HL-60 (cell line): ENCODE measurements around the gene ANKRD44.

Experiments used
- DNase-seq, 2 experiments: peaks; one replicate each; pipeline ENCODE4 v3.0.0-alpha.2; 2010 to 2020; ENCODE audit warnings: low read depth in 1 of 2, low spot score in 1 of 2
- H3K27ac ChIP-seq: fragments of 250-450 bp; sonication (Bioruptor Pico); replicated peaks from 2 replicates; pipeline ENCODE4 v1.5.1; 2020; ENCODE audit warnings: mild to moderate bottlenecking, moderate library complexity
- H3K27me3 ChIP-seq: fragments of 250-450 bp; sonication (Bioruptor Pico); 2 replicates; pipeline ENCODE4 v1.5.1; 2021; ENCODE audit warnings: mild to moderate bottlenecking, moderate library complexity; ENCODE audit not compliant: insufficient read depth, poor library complexity, severe bottlenecking
- H3K4me3 ChIP-seq: replicated peaks from 2 replicates; pipeline ENCODE4 v1.5.1; 2011; ENCODE audit warnings: mild to moderate bottlenecking, control low read depth, low read length; ENCODE audit not compliant: insufficient read depth
- GABPA ChIP-seq: IDR thresholded peaks from 2 replicates; pipeline ENCODE4 v1.6.1; 2012; ENCODE audit warnings: low read depth
- POLR2AphosphoS5 ChIP-seq: IDR thresholded peaks from 2 replicates; pipeline ENCODE4 v1.6.1; 2012; ENCODE audit warnings: low read depth
- SPI1 ChIP-seq: IDR thresholded peaks from 2 replicates; pipeline ENCODE4 v1.6.1; 2012; ENCODE audit warnings: low read depth, mild to moderate bottlenecking, borderline replicate concordance
- TF ChIP-seq, protein P1 (sequence below): IDR thresholded peaks from one replicate; pipeline ENCODE4 v1.5.1; 2011; ENCODE audit warnings: low read length, control low read depth, inconsistent platforms; ENCODE audit not compliant: insufficient read depth
- TF ChIP-seq, protein P2 (sequence below): IDR thresholded peaks from 2 replicates; pipeline ENCODE4 v1.6.1; 2012; ENCODE audit warnings: low read depth; ENCODE audit not compliant: insufficient replicate concordance

The ANKRD44 gene

DNA sequence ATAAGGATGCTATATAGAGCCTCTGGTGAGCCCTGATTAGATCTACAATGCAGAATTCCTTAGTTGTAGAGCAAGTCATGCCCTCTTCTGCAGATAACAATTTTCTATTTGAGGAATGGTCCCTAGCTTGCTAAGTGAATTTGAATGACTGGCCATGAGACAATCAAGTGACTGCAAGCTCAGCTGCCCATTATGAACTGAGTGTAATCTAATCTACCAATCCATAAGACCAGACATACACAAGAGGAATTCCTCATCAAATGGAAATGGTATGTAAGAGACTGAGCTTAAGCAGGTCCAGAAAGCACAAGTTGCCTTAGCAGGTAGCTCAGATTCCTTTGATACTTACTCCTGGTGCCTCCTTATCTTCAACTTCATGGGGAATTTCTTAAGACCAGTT is 4.8 kb upstream of the ANKRD44 start:
- no peak for TF ChIP-seq SPI1
- TF ChIP-seq, protein P1, sequence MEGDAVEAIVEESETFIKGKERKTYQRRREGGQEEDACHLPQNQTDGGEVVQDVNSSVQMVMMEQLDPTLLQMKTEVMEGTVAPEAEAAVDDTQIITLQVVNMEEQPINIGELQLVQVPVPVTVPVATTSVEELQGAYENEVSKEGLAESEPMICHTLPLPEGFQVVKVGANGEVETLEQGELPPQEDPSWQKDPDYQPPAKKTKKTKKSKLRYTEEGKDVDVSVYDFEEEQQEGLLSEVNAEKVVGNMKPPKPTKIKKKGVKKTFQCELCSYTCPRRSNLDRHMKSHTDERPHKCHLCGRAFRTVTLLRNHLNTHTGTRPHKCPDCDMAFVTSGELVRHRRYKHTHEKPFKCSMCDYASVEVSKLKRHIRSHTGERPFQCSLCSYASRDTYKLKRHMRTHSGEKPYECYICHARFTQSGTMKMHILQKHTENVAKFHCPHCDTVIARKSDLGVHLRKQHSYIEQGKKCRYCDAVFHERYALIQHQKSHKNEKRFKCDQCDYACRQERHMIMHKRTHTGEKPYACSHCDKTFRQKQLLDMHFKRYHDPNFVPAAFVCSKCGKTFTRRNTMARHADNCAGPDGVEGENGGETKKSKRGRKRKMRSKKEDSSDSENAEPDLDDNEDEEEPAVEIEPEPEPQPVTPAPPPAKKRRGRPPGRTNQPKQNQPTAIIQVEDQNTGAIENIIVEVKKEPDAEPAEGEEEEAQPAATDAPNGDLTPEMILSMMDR, result no peak
- TF ChIP-seq GABPA, result no peak
- TF ChIP-seq, protein P2, sequence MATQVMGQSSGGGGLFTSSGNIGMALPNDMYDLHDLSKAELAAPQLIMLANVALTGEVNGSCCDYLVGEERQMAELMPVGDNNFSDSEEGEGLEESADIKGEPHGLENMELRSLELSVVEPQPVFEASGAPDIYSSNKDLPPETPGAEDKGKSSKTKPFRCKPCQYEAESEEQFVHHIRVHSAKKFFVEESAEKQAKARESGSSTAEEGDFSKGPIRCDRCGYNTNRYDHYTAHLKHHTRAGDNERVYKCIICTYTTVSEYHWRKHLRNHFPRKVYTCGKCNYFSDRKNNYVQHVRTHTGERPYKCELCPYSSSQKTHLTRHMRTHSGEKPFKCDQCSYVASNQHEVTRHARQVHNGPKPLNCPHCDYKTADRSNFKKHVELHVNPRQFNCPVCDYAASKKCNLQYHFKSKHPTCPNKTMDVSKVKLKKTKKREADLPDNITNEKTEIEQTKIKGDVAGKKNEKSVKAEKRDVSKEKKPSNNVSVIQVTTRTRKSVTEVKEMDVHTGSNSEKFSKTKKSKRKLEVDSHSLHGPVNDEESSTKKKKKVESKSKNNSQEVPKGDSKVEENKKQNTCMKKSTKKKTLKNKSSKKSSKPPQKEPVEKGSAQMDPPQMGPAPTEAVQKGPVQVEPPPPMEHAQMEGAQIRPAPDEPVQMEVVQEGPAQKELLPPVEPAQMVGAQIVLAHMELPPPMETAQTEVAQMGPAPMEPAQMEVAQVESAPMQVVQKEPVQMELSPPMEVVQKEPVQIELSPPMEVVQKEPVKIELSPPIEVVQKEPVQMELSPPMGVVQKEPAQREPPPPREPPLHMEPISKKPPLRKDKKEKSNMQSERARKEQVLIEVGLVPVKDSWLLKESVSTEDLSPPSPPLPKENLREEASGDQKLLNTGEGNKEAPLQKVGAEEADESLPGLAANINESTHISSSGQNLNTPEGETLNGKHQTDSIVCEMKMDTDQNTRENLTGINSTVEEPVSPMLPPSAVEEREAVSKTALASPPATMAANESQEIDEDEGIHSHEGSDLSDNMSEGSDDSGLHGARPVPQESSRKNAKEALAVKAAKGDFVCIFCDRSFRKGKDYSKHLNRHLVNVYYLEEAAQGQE, result no peak
- no peak for TF ChIP-seq POLR2AphosphoS5
- Histone ChIP-seq H3K4me3 (no peak overlapping the region), H3K27me3 (no peaks in the 10 kb centered on the region), H3K27ac (no peak overlapping the region)
- DNase-seq, result no peak

DNA sequence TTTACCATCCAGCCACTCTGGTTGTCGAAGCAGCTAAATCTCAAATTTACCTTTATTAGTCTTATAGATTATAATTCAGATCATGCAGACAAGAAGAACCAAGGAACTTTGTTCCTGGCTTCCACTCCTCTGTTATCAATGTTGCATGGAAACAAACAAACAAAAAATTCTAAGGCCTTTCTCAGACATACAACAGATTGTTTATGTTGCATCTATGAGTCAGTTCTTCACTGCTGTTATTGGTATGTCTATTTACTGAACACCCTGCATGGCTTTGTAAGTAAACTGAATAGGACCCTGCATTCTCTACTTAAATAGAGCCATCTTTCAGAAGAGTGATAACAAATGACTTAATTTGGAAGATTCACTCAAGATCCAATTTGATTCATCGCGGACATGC is 1.6 kb upstream of the ANKRD44 start:
- no peak for DNase-seq
- Histone ChIP-seq H3K27ac (no peak overlapping the region), H3K4me3 (no peak overlapping the region), H3K27me3 (no peaks in the 10 kb centered on the region)
- no peak for TF ChIP-seq POLR2AphosphoS5

DNA sequence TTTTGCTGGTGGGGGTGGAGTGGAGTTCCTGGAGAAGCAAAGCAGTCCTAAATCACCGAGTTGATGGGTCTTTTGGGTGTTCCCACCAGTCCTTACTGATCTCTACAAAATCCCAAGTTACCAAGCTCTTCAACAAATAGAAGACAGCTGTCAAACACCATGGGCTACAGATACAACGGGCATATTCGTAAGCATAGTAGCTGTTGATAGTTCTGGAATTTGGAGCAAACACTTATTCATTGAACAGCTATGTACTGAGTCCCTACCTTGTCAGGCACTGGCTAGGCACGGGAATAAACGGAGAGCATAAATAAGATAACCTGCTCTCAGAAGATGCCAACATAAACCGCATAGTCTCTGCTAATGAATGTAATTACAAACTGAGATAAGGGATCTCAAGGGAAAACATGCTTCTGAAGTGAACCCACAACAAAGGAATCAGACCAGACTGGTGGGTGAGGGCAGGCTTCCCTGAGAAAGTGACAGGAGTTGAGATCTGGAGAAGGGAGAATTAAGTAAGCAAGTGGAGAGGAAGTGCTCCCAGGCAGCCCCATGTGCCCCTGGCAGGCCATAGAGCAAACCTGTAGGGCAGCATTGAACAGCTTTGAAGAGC is 947 bp upstream of the ANKRD44 start:
- no peaks in the 10 kb centered on the region for H3K27me3 ChIP-seq
- DNase-seq, result peak in 1 of 2 experiments; percentile 19

DNA sequence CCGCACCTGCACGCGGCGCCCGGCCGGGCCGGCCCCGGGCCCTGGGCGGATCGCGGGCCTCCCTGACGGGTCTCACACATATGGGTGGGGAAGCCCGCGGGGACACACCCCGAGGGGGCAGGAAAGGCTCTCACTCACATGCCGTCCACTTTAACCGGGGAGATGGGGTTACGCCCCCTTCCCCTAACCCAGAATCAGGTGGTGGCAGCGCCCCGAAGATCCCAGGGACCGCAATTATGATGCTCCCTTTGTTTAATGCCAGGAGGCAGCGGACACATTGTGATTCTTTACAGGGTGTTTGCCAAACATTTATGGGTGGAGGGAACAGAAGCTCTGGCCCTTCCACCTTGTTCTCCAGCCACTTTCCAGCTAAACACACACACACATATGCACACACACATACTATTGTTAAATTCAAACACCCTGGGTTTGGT is 424 bp upstream of the ANKRD44 start:
- peak overlapping the region; percentile 73 for H3K4me3 ChIP-seq
- peak overlapping the region; percentile 59 for H3K27ac ChIP-seq
- TF ChIP-seq POLR2AphosphoS5, result no peak
- TF ChIP-seq, protein P2, result no peak
- TF ChIP-seq SPI1, result no peak
- TF ChIP-seq, protein P1, result no peak
- no peak for TF ChIP-seq GABPA
- no peaks in the 10 kb centered on the region for H3K27me3 ChIP-seq
- no peak for DNase-seq

More for the DNA sequence above, 947 bp upstream of the ANKRD44 start:
- no peak for TF ChIP-seq POLR2AphosphoS5
- no peak for TF ChIP-seq GABPA
- TF ChIP-seq SPI1, result peak; percentile 80; the same call in 1 of the 2 replicates
- Histone ChIP-seq H3K4me3 (peak overlapping the region; percentile 73), H3K27ac (peak overlapping the region; percentile 59)

DNA sequence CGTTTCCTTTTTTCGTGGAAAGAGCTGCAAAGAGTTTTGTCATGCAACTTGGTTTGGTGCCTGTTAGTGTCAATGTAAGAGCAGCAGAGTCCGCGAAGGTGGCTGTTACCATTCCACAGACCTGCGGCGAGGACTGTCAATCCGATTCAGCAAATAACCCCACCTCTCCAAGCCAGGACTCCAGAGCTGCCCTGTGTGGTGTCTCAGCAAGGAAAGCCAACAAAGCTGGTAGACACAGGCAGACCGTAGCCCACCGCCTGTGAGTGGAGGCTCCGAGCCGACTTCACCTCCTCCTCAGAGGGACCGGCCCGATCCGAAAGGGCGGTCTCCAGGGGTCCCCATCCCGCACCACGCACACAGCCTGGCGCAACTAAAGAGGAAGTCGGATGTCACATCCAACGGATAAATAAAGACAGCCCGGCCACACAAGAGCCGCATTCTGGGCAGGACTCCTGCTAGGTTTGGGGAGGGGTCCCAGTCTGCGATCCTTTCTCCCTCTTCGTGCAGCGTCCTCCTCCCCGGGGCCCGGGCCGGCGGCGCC is 819 bp downstream of the ANKRD44 start:
- peak in 1 of 2 experiments; percentile 69 for DNase-seq
- Histone ChIP-seq H3K4me3 (peak overlapping the region; percentile 73), H3K27me3 (no peaks in the 10 kb centered on the region), H3K27ac (peak overlapping the region; percentile 80)
- TF ChIP-seq, protein P2, result no peak
- TF ChIP-seq SPI1 (peak; percentile 91), GABPA (no peak; the same call in 1 of the 2 replicates), POLR2AphosphoS5 (no peak; the same call in 1 of the 2 replicates)
- TF ChIP-seq, protein P1, result no peak
